Activated CD4-positive, alpha-beta T cell treated with anti-CD3 and anti-CD28 coated beads, Interleukin-2, amount 50 U/mL, for 48 hours (primary cell): ENCODE results near the gene OR2A42.
"Not testable (repeated sequence)": the region's sequence is repeated elsewhere in the genome, so short reads cannot be mapped to it uniquely, and the experiment has no call there.

Experiments
- DNase-seq, 2 experiments: peaks; one replicate each; pipeline ENCODE4 v3.0.0-alpha.2; 2020

Gene OR2A42

GRCh38 chr7:144219149-144219548 is 20.3 kb downstream of the OR2A42 start:
- not testable (repeated sequence) for DNase-seq

- not testable (repeated sequence) for DNase-seq
Observed at GRCh38 chr7:144218581-144218980, 20.8 kb downstream of the OR2A42 start.

- DNase-seq, result not testable (repeated sequence)
Observed at GRCh38 chr7:144217200-144217599, 22.2 kb downstream of the OR2A42 start.

- DNase-seq, result not testable (repeated sequence)
Observed at GRCh38 chr7:144205306-144205705, 34.1 kb downstream of the OR2A42 start.

- not testable (repeated sequence) for DNase-seq
Observed at GRCh38 chr7:144203086-144203485, 36.3 kb downstream of the OR2A42 start.

GRCh38 chr7:144201978-144202377 is 37.4 kb downstream of the OR2A42 start:
- DNase-seq, result not testable (repeated sequence)

GRCh38 chr7:144198934-144199333 is 40.5 kb downstream of the OR2A42 start:
- DNase-seq, result not testable (repeated sequence)

GRCh38 chr7:144195212-144195872 is 44.1 kb downstream of the OR2A42 start, which contains the start of gene ARHGEF35:
Gene ARHGEF35 (minus strand): TSS chr7:144195833. CDS start chr7:144188383, 7,450 bp downstream.
- DNase-seq, result not testable (repeated sequence)

- not testable (repeated sequence) for DNase-seq
Observed at GRCh38 chr7:144194453-144194852, 45.0 kb downstream of the OR2A42 start.

- not testable (repeated sequence) for DNase-seq
Observed at GRCh38 chr7:144193782-144194181, 45.6 kb downstream of the OR2A42 start.

GRCh38 chr7:144188578-144189171 is 50.7 kb downstream of the OR2A42 start:
- DNase-seq, result not testable (repeated sequence)

GRCh38 chr7:144187848-144188247 is 51.6 kb downstream of the OR2A42 start:
- DNase-seq, result not testable (repeated sequence)

- not testable (repeated sequence) for DNase-seq
Observed at GRCh38 chr7:144183166-144183565, 56.2 kb downstream of the OR2A42 start, which contains the start of gene CTAGE4. Gene CTAGE4 (plus strand): TSS chr7:144183466. CDS start chr7:144183504, 38 bp downstream.

- not testable (repeated sequence) for DNase-seq
Observed at GRCh38 chr7:144179165-144179479, 60.3 kb downstream of the OR2A42 start.

GRCh38 chr7:144178380-144179164 is 60.8 kb downstream of the OR2A42 start:
- not testable (repeated sequence) for DNase-seq
